GM12892 (cell line): Measurements from ENCODE around the gene MMD.
"Not testable (repeated sequence)": the region's sequence is repeated elsewhere in the genome, so short reads cannot be mapped to it uniquely, and the experiment has no call there.

Experiments used
- DNase-seq: peaks from one replicate; pipeline ENCODE4 v3.0.0; 2011; ENCODE audit not compliant: insufficient read length
- FAIRE-seq: peaks from 2 replicates; lab custom pipeline; 2011; peaks lifted over from hg19 to GRCh38; lab: Jason Lieb, UNC
- POLR2A ChIP-seq: IDR thresholded peaks from 2 replicates; pipeline ENCODE4 v1.6.1; 2011; ENCODE audit warnings: low read depth, low read length, control low read depth
- POLR2AphosphoS5 ChIP-seq: IDR thresholded peaks from 2 replicates; pipeline ENCODE4 v1.6.1; 2011; ENCODE audit warnings: low read depth, low read length, control low read depth
- TAF1 ChIP-seq: IDR thresholded peaks from 2 replicates; pipeline ENCODE4 v1.6.1; 2011; ENCODE audit warnings: low read depth, mild to moderate bottlenecking, control low read depth, low read length, borderline replicate concordance

MMD gene

DNA sequence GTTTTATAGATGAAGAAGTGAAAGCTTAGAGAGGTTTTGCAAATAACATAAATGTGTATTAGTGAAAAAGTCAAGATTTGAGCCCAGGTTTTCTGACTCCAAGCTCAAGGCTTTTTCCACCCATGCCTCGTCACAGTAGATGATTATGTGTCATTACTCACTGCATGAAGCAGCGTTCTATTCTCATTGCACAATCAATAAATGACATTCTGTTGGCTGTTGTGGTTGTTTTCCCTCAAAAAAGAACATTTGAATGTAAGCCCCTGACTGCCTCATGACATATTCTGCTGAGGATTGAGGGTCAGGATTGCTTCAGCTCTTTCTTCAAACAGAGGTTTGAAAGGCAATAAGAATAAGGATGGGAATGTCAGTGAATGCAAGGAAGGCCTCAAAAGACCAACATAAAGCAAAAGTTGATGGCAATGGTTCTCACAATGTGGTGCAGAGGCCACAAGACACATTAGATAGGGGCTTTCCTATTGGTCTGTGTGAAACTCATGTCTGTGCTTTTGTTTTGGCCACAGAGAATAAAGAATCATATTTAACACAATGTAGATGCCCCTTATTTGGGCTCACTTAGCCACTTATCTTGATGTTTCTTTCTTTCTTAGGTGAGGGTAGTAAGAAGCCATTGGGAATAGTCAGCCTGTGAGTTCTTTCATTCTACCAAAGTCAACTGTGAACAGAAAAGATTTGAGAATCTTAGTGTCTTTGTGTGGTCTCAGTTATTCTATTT is 5.4 kb upstream of the MMD start:
- no peak for TF ChIP-seq TAF1
- no peak for TF ChIP-seq POLR2A
- no peak for TF ChIP-seq POLR2AphosphoS5
- DNase-seq (no peak), FAIRE-seq (peak; percentile 58)

- DNase-seq (no peak), FAIRE-seq (peak; percentile 58)
- no peak for TF ChIP-seq TAF1
- no peak for TF ChIP-seq POLR2A
- TF ChIP-seq POLR2AphosphoS5 = no peak
Measured at GRCh38 chr17:55424893-55425540, 3.4 kb upstream of the MMD start.

DNA sequence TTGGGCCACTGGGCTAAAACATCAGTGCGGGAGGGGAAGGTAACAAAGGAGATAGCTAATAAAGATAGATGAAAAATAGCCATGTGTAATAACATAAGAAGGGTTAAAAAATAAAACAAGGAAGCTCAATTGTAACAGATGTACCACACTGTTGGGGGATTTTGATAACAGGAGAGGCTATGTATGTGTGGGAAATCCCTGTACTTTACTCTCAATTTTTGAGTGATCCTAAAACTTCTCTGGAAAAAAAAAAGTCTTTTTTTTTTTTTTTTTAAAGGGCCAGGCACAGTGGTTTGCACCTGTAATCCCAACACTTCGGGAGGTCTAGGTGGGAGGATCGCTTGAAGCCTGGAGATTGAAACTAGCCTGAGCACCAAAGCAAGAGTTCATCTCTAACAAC is 1.9 kb upstream of the MMD start:
- no peak for DNase-seq
- TF ChIP-seq POLR2AphosphoS5 (no peak), POLR2A (no peak), TAF1 (no peak)
- FAIRE-seq = no peak

DNA sequence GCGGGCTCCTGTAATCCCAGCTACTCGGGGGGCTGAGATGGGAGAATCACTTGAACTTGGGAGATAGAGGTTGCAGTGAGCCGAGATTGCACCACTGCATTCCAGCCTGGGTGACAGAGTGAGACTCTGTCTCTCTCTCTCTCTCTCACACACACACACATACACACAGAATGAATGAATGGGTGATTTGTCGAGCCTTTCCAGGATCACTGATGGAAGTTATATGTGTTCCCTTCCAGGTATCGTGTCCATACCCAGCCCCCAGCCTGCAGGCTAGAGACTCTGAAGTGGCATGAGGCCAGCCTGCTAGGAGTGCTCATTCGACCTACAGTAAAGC is 1.2 kb upstream of the MMD start:
- not testable (repeated sequence) for DNase-seq, FAIRE-seq

GRCh38 chr17:55420776-55421178 is 858 bp downstream of the MMD start:
- no peak; the same call in 1 of the 2 replicates for TF ChIP-seq POLR2A
- TF ChIP-seq TAF1 = no peak
- TF ChIP-seq POLR2AphosphoS5 = no peak
- DNase-seq (no peak), FAIRE-seq (no peak)

DNA sequence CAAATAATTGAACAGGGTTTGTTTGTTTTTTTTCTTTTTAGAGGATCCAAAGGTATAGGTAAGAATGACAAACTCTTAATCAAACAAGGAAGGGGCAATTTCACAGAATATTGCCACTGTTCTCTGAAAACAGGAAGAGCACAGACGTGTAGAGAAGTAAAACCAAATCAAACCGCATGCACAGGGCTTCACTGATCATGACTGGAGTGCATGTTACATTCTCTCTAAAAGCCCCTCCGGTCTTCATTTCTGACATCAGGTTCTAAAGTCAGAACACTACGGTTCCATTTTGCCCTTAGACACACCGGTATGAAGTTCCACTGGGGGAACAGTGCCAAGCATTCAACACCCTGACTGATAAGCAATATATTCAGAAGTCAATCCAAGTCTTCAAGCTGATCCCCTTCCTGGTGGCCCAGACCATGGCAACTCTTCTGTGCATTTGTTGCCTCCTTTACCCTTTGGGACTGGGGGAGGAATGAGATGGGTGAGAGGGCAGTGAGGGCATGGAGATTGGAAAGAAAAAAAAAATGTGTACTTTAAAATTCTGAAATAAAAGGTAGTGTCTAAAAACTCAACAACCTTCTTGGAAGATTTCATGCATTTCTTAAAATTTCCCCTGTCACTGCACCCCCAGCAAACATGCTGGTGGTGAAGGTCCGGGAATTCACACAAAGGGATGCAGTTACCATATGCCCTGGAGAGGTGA is 1.4 kb downstream of the MMD start:
- peak; percentile 70 for FAIRE-seq
- TF ChIP-seq POLR2AphosphoS5 (peak; percentile 70; the same call in 1 of the 2 replicates), TAF1 (no peak), POLR2A (peak; percentile 57; the same call in 1 of the 2 replicates)
- DNase-seq = no peak

DNA sequence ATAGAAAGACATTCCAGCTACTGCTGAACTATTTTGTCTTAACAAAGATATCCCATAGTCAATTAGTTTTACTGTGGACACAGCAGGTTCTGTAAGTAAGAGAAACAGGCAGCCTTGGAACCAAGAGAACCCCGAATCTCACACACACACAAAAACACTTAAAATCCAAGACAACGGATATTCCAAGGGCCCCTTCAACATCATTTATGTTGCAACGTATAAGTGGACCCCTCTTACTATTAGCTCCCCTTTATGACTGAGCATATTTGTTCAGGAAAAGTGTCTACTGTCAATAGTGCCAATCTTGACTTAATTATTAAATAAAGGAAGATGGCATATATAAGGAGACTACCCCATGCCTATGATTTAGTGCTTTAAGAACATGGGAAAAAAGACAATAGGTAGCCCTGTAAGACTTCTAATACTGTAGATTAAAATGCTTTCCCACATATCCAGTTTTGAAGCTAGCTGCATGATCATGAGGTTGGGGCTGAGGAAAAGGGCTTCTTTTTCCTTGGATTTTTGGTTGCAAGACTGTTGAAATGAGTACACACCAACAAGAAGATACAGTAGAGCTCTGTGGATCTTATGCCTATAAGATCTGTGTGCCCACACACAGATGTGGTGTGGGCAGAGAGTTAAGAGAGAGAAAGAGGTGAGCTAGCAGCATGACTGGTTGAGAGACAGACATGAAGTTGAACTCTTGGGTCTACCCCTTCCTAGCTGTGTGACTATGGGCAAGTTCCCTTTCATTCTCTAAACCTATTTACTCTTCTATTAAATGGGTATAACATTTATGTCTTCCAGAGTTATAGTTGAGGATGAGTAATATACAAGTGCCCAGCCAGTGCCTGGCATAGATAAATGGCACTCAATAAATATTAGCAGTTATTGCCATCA is 3.0 kb downstream of the MMD start:
- DNase-seq = no peak
- no peak for FAIRE-seq
- TF ChIP-seq TAF1 (no peak), POLR2AphosphoS5 (no peak), POLR2A (no peak; the same call in 1 of the 2 replicates)

GRCh38 chr17:55417411-55418268 is 4.0 kb downstream of the MMD start:
- DNase-seq (no peak), FAIRE-seq (no peak)
- TF ChIP-seq POLR2AphosphoS5 = peak; percentile 57; the same call in 1 of the 2 replicates
- no peak for TF ChIP-seq TAF1
- 0 out of 2 replicates have a peak, but pooled peaks have one; percentile 17 for TF ChIP-seq POLR2A

- DNase-seq (no peak), FAIRE-seq (no peak)
Measured at GRCh38 chr17:55416470-55417052, 5.1 kb downstream of the MMD start.

DNA sequence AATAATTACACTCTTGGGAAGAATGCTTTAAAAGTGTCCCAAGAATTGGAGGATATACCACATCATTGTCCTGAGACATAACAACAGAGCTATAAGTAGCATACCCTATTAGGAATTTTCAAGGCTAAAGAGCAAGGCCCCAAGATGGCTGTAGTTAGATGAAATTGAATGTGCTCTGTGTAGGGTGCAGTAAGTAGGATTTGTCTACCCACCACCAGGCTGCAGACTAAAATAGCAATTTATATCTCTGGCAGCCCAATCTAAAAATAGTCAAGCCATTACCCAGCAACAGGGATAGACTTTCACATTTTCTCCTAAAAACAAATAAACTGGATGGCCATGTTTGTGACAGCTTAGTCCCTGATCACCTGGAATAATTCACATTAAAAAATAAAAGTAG is 5.6 kb downstream of the MMD start:
- DNase-seq = no peak
- FAIRE-seq = no peak
- TF ChIP-seq POLR2AphosphoS5 = no peak
- no peak for TF ChIP-seq TAF1
- TF ChIP-seq POLR2A = no peak

More at GRCh38 chr17:55416470-55417052, 5.1 kb downstream of the MMD start:
- TF ChIP-seq POLR2A = no peak
- no peak for TF ChIP-seq TAF1
- no peak for TF ChIP-seq POLR2AphosphoS5
